GM12892 (cell line): Measurements from ENCODE around the gene ABI3BP.

Source experiments
- POLR2A ChIP-seq: IDR thresholded peaks from 2 replicates; pipeline ENCODE4 v1.6.1; 2011; ENCODE audit warnings: low read depth, low read length, control low read depth
- POLR2AphosphoS5 ChIP-seq: IDR thresholded peaks from 2 replicates; pipeline ENCODE4 v1.6.1; 2011; ENCODE audit warnings: low read depth, low read length, control low read depth
- TAF1 ChIP-seq: IDR thresholded peaks from 2 replicates; pipeline ENCODE4 v1.6.1; 2011; ENCODE audit warnings: low read depth, mild to moderate bottlenecking, control low read depth, low read length, borderline replicate concordance

GRCh38 chr3:100932491-100932890 is 60.7 kb downstream of the ABI3BP start:
- TF ChIP-seq POLR2AphosphoS5: no peak
- no peak for TF ChIP-seq POLR2A
- no peak for TF ChIP-seq TAF1
